NCI-H82 (cell line): ENCODE results near the gene HECW1.

Source experiments
- DNase-seq: peaks from one replicate; lab custom pipeline; 2025; lab: John Stamatoyannopoulos, UW

Gene HECW1

DNA sequence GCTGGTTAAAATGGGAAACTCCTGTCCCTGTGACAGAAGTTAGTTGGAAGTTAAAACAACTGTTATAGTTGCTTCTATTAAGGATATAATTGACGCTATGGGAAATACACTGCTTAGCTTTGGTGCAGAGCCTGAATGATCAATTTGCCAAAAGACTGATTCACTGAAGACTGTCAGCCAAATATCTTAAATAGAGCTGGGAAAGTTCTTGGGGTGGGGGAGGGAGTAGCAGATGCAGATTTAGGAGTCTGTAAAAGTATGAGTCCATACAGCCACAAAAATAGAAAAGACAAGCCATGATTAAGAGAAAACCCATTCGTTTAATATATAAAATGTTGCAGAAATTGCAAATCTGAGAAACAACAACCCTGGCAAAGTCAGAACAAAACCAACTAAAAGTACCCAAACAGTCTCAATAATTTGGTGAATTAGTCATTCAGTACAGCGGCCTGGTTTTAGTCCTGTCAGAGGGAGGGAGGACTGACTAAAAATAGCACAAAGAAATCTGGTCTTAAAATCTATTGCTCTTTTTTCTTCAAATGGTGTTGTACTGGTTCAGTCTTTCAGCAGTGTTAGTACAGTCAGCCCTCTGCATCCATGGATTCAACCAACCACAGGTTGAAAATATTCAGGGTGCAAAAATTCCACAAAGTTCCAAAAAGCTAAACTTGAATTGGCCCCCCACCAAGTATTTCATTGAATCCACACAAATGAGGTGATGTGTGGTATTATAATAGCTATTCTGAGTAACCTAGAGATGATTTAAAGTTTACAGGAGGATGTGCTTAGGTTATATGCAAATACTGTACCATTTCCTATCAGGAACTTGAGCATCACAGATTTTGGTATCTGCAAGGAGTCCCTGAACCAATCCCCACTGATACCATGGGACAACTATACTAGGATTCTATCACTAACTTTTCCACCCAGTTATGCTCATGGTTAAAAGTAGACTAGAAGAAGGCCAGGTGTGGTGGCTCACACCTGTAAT lies 500.4 kb downstream of the HECW1 start:
- DNase-seq, result no peak
